NCI-H1930 (cell line): ENCODE results near the gene MRTFB.

ENCODE experiments used
- DNase-seq, 2 experiments: peaks; one replicate each; lab custom pipeline; 2025; lab: John Stamatoyannopoulos, UW

Gene MRTFB

GRCh38 chr16:14063618-14064581 is 7.2 kb upstream of the MRTFB start:
- no peak for DNase-seq

GRCh38 chr16:14069818-14070217 is 1.3 kb upstream of the MRTFB start:
- DNase-seq = no peak

- DNase-seq = no peak
Observed at GRCh38 chr16:14070555-14070876, 603 bp upstream of the MRTFB start.

- DNase-seq = no peak
Observed at GRCh38 chr16:14071576-14072271, 605 bp downstream of the MRTFB start.

- DNase-seq = no peak
Observed at GRCh38 chr16:14072360-14072759, 1.2 kb downstream of the MRTFB start.

GRCh38 chr16:14074544-14074943 is 3.4 kb downstream of the MRTFB start:
- DNase-seq = no peak

GRCh38 chr16:14077918-14078317 is 6.8 kb downstream of the MRTFB start:
- DNase-seq = no peak

GRCh38 chr16:14086477-14086876 is 15.4 kb downstream of the MRTFB start:
- no peak for DNase-seq

- DNase-seq = no peak
Observed at GRCh38 chr16:14087181-14087580, 16.1 kb downstream of the MRTFB start.

- no peak for DNase-seq
Observed at GRCh38 chr16:14087590-14088154, 16.6 kb downstream of the MRTFB start.

GRCh38 chr16:14088155-14088753 is 17.1 kb downstream of the MRTFB start:
- DNase-seq = no peak

GRCh38 chr16:14089283-14089823 is 18.2 kb downstream of the MRTFB start:
- no peak for DNase-seq

GRCh38 chr16:14092561-14092960 is 21.4 kb downstream of the MRTFB start:
- DNase-seq = no peak

GRCh38 chr16:14095883-14096551 is 24.9 kb downstream of the MRTFB start:
- no peak for DNase-seq

- peak; percentile 41 to 79 for DNase-seq
Observed at GRCh38 chr16:14097182-14097959, 26.3 kb downstream of the MRTFB start.

- no peak for DNase-seq
Observed at GRCh38 chr16:14098081-14098480, 27.0 kb downstream of the MRTFB start.

- DNase-seq = no peak
Observed at GRCh38 chr16:14100825-14101224, 29.7 kb downstream of the MRTFB start.

GRCh38 chr16:14101415-14101814 is 30.3 kb downstream of the MRTFB start:
- no peak for DNase-seq

- DNase-seq = no peak
Observed at GRCh38 chr16:14102925-14103720, 32.0 kb downstream of the MRTFB start.

- no peak for DNase-seq
Observed at GRCh38 chr16:14104066-14104465, 32.9 kb downstream of the MRTFB start.
